IPS-20b (cell line): ENCODE measurements around the gene SMG5.

ENCODE experiments used
- H3K27ac ChIP-seq: one replicate; pipeline ENCODE4 v1.5.1; 2013; ENCODE audit warnings: low read length
- H3K27me3 ChIP-seq: 2 replicates; pipeline ENCODE4 v1.6.1; 2013; ENCODE audit warnings: mild to moderate bottlenecking, low read length, inconsistent platforms; ENCODE audit not compliant: insufficient read depth
- H3K36me3 ChIP-seq: 2 replicates; pipeline ENCODE4 v1.6.1; 2013; ENCODE audit warnings: low read depth, mild to moderate bottlenecking, inconsistent platforms, low read length, moderate library complexity; ENCODE audit not compliant: insufficient read depth
- H3K4me1 ChIP-seq: 2 replicates; pipeline ENCODE4 v1.6.1; 2013; ENCODE audit warnings: mild to moderate bottlenecking, control low read depth, inconsistent platforms, low read length, moderate library complexity; ENCODE audit not compliant: insufficient read depth
- H3K4me3 ChIP-seq: 2 replicates; pipeline ENCODE4 v1.5.1; 2013; ENCODE audit warnings: mild to moderate bottlenecking, low read length, inconsistent platforms
- H3K9ac ChIP-seq: 2 replicates; pipeline ENCODE4 v1.6.1; 2013; ENCODE audit warnings: low read depth, mild to moderate bottlenecking, inconsistent platforms, low read length, moderate library complexity
- H3K9me3 ChIP-seq: 2 replicates; pipeline ENCODE4 v1.6.1; 2013; ENCODE audit warnings: mild to moderate bottlenecking, low read depth, low read length, inconsistent platforms; ENCODE audit not compliant: insufficient read depth

SMG5 gene

GRCh38 chr1:156242738-156243137 is 39.9 kb downstream of the SMG5 start:
- Histone ChIP-seq H3K4me3 (no peak overlapping the region), H3K27me3 (peaks cover 15% of the 10 kb centered on the region; the same call in 1 of the 2 replicates), H3K9ac (no peak overlapping the region), H3K4me1 (peaks cover 7% of the 10 kb centered on the region; the same call in 1 of the 2 replicates), H3K36me3 (peaks cover 23% of the 10 kb centered on the region), H3K27ac (no peak overlapping the region), H3K9me3 (no peaks in the 10 kb centered on the region)

GRCh38 chr1:156241926-156242325 is 40.7 kb downstream of the SMG5 start, which contains the start of gene BGLAP:
TSS of gene BGLAP (plus strand) at chr1:156242184. CDS start at chr1:156242232, 48 bp downstream.
- Histone ChIP-seq H3K9me3 (no peaks in the 10 kb centered on the region), H3K9ac (no peak within 1 kb of the TSS), H3K27me3 (peaks cover 15% of the 10 kb centered on the region; the same call in 1 of the 2 replicates), H3K4me3 (no peak within 1 kb of the TSS), H3K27ac (no peak within 1 kb of the TSS), H3K36me3 (peaks cover 28% of the 10 kb centered on the region), H3K4me1 (peaks cover 3% of the 10 kb centered on the region; the same call in 1 of the 2 replicates)

- peaks cover 14% of the 10 kb centered on the region; the same call in 1 of the 2 replicates for H3K27me3 ChIP-seq
- peaks cover 34% of the 10 kb centered on the region for H3K36me3 ChIP-seq
- peaks cover 3% of the 10 kb centered on the region; the same call in 1 of the 2 replicates for H3K4me1 ChIP-seq
- no peaks in the 10 kb centered on the region for H3K9me3 ChIP-seq
- no peak overlapping the region for H3K4me3 ChIP-seq
- H3K27ac ChIP-seq, result no peak overlapping the region
- no peak overlapping the region for H3K9ac ChIP-seq
Measured at GRCh38 chr1:156241311-156241811, 41.3 kb downstream of the SMG5 start.

GRCh38 chr1:156238248-156238647 is 44.4 kb downstream of the SMG5 start:
- no peaks in the 10 kb centered on the region for H3K4me1 ChIP-seq
- H3K36me3 ChIP-seq, result peaks cover 61% of the 10 kb centered on the region
- no peak overlapping the region for H3K27ac ChIP-seq
- no peaks in the 10 kb centered on the region for H3K9me3 ChIP-seq
- no peaks in the 10 kb centered on the region for H3K27me3 ChIP-seq
- no peak overlapping the region for H3K4me3 ChIP-seq
- no peak overlapping the region for H3K9ac ChIP-seq

GRCh38 chr1:156236164-156236563 is 46.5 kb downstream of the SMG5 start:
- Histone ChIP-seq H3K9ac (no peak overlapping the region), H3K27me3 (no peaks in the 10 kb centered on the region), H3K4me1 (no peaks in the 10 kb centered on the region), H3K4me3 (no peak overlapping the region), H3K36me3 (peaks cover 71% of the 10 kb centered on the region), H3K9me3 (no peaks in the 10 kb centered on the region), H3K27ac (no peak overlapping the region)

- H3K4me3 ChIP-seq, result no peak overlapping the region
- no peaks in the 10 kb centered on the region for H3K9me3 ChIP-seq
- no peaks in the 10 kb centered on the region for H3K27me3 ChIP-seq
- no peak overlapping the region for H3K9ac ChIP-seq
- H3K36me3 ChIP-seq, result peaks cover 69% of the 10 kb centered on the region
- no peak overlapping the region for H3K27ac ChIP-seq
- H3K4me1 ChIP-seq, result no peaks in the 10 kb centered on the region
Measured at GRCh38 chr1:156233426-156234127, 49.0 kb downstream of the SMG5 start.

GRCh38 chr1:156232201-156232894 is 50.3 kb downstream of the SMG5 start:
- Histone ChIP-seq H3K9me3 (no peaks in the 10 kb centered on the region), H3K27me3 (no peaks in the 10 kb centered on the region), H3K4me1 (no peaks in the 10 kb centered on the region), H3K36me3 (peaks cover 62% of the 10 kb centered on the region), H3K4me3 (no peak overlapping the region), H3K27ac (no peak overlapping the region), H3K9ac (no peak overlapping the region; the same call in 1 of the 2 replicates)

GRCh38 chr1:156230473-156230837 is 52.2 kb downstream of the SMG5 start:
- H3K36me3 ChIP-seq, result peaks cover 56% of the 10 kb centered on the region
- no peak overlapping the region for H3K4me3 ChIP-seq
- H3K9me3 ChIP-seq, result no peaks in the 10 kb centered on the region
- no peaks in the 10 kb centered on the region for H3K4me1 ChIP-seq
- no peak overlapping the region for H3K9ac ChIP-seq
- no peaks in the 10 kb centered on the region for H3K27me3 ChIP-seq
- no peak overlapping the region for H3K27ac ChIP-seq

GRCh38 chr1:156229809-156230472 is 52.7 kb downstream of the SMG5 start:
- Histone ChIP-seq H3K27me3 (no peaks in the 10 kb centered on the region), H3K9me3 (no peaks in the 10 kb centered on the region), H3K9ac (no peak overlapping the region), H3K36me3 (peaks cover 55% of the 10 kb centered on the region), H3K4me3 (no peak overlapping the region), H3K4me1 (no peaks in the 10 kb centered on the region), H3K27ac (no peak overlapping the region)

GRCh38 chr1:156228501-156228900 is 54.1 kb downstream of the SMG5 start:
- Histone ChIP-seq H3K4me1 (no peaks in the 10 kb centered on the region), H3K4me3 (no peak overlapping the region), H3K27me3 (no peaks in the 10 kb centered on the region), H3K27ac (no peak overlapping the region), H3K9ac (no peak overlapping the region), H3K9me3 (no peaks in the 10 kb centered on the region), H3K36me3 (peaks cover 49% of the 10 kb centered on the region)

GRCh38 chr1:156226782-156227181 is 55.8 kb downstream of the SMG5 start:
- Histone ChIP-seq H3K36me3 (peaks cover 53% of the 10 kb centered on the region), H3K27me3 (no peaks in the 10 kb centered on the region), H3K9me3 (no peaks in the 10 kb centered on the region), H3K27ac (no peak overlapping the region), H3K4me3 (no peak overlapping the region), H3K4me1 (no peaks in the 10 kb centered on the region), H3K9ac (no peak overlapping the region)
